Urothelium cell line (cell line): ENCODE measurements around the gene CIAO1.
"Not testable (repeated sequence)": the region's sequence is repeated elsewhere in the genome, so short reads cannot be mapped to it uniquely, and the experiment has no call there.

Source experiments
- DNase-seq: peaks from one replicate; pipeline ENCODE4 v3.0.0; 2011; ENCODE audit warnings: low spot score, mixed read lengths
- FAIRE-seq: peaks from 2 replicates; lab custom pipeline; 2011; peaks lifted over from hg19 to GRCh38; lab: Jason Lieb, UNC

Gene CIAO1

GRCh38 chr2:96265840-96266679, at the start of gene CIAO1, which contains the start of gene TMEM127:
TSS of gene CIAO1 (plus strand) at chr2:96266225. CDS start at chr2:96266351, 126 bp downstream.
TSS of gene TMEM127 (minus strand) at chr2:96265997. CDS start at chr2:96265381, 616 bp downstream.
- FAIRE-seq, result peak; percentile 90

GRCh38 chr2:96218508-96219131, 47.4 kb upstream of the CIAO1 start:
- no peak for FAIRE-seq
- DNase-seq, result no peak

More at GRCh38 chr2:96265840-96266679, at the start of gene CIAO1, which contains the start of gene TMEM127:
- peak; percentile 100 for DNase-seq

GRCh38 chr2:96219959-96220358, 46.1 kb upstream of the CIAO1 start:
- not testable (repeated sequence) for FAIRE-seq, DNase-seq

- DNase-seq, FAIRE-seq: not testable (repeated sequence)
Observed at GRCh38 chr2:96221106-96221505, 44.9 kb upstream of the CIAO1 start.

- DNase-seq (no peak), FAIRE-seq (no peak)
Observed at GRCh38 chr2:96225016-96225533, 41.0 kb upstream of the CIAO1 start.

GRCh38 chr2:96231316-96231715, 34.7 kb upstream of the CIAO1 start:
- FAIRE-seq, result peak; percentile 55
- no peak for DNase-seq

- DNase-seq (no peak), FAIRE-seq (no peak)
Observed at GRCh38 chr2:96233436-96233835, 32.6 kb upstream of the CIAO1 start.

- FAIRE-seq (no peak), DNase-seq (no peak)
Observed at GRCh38 chr2:96233880-96234316, 32.1 kb upstream of the CIAO1 start.

GRCh38 chr2:96236882-96237281, 29.1 kb upstream of the CIAO1 start:
- FAIRE-seq, result no peak
- no peak for DNase-seq

GRCh38 chr2:96238266-96238665, 27.8 kb upstream of the CIAO1 start:
- DNase-seq (no peak), FAIRE-seq (no peak)

- FAIRE-seq (no peak), DNase-seq (no peak)
Observed at GRCh38 chr2:96239091-96239490, 26.9 kb upstream of the CIAO1 start.

GRCh38 chr2:96239745-96240264, 26.2 kb upstream of the CIAO1 start:
- no peak for DNase-seq
- no peak for FAIRE-seq

- DNase-seq, result no peak
- no peak for FAIRE-seq
Observed at GRCh38 chr2:96240341-96241038, 25.5 kb upstream of the CIAO1 start.

GRCh38 chr2:96241227-96241626, 24.8 kb upstream of the CIAO1 start:
- FAIRE-seq (no peak), DNase-seq (no peak)

GRCh38 chr2:96241900-96242611, 24.0 kb upstream of the CIAO1 start:
- no peak for FAIRE-seq
- DNase-seq, result no peak

GRCh38 chr2:96243843-96244242, 22.2 kb upstream of the CIAO1 start:
- no peak for DNase-seq
- FAIRE-seq, result no peak

- DNase-seq, result no peak
- no peak for FAIRE-seq
Observed at GRCh38 chr2:96245609-96246390, 20.2 kb upstream of the CIAO1 start.

- DNase-seq (no peak), FAIRE-seq (no peak)
Observed at GRCh38 chr2:96247009-96247408, 19.0 kb upstream of the CIAO1 start.

GRCh38 chr2:96247896-96248295, 18.1 kb upstream of the CIAO1 start:
- DNase-seq (no peak), FAIRE-seq (no peak)
